Measurements from ENCODE around the gene KRT76. TPM values are rescaled to one million over a fixed set of nuclear protein-coding genes. Genes with fewer than 3 reads are reported as not detected.

Gene KRT76
- total RNA-seq, 1 donor from 2014 or later, result not detected

DNA sequence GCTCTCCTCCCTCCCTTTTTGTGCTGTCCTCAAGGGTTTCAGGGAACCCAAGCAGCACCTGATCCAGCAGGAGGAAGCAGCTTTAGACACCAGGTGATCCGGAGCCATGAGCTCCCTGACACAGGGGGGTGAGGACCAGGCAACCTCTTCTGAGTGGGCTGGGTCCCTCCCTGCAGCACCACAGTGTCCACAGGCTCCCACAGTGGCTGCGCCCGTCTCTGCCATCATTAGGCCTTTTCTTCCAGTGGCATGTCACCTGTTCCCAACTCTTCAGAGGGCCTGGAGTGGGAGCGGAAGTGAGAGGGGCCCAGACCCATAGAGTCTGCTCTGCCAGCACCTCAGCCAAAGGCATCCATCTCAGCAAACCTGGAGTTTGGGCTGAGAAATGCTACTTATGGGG is 421 bp upstream of the KRT76 start:
- DNase-seq (ENCODE audit: low read depth), result no peak
- Histone ChIP-seq H3K36me3 (ENCODE audit: control insufficient read depth, insufficient read depth, low read length) (no peaks in the 10 kb centered on the region), H3K27me3 (ENCODE audit: control insufficient read depth, insufficient read depth, low read length) (peaks cover 16% of the 10 kb centered on the region), H3K4me3 (ENCODE audit: low read depth, low read length) (no peak overlapping the region)
- no peak for FAIRE-seq
- TF ChIP-seq, protein P1, sequence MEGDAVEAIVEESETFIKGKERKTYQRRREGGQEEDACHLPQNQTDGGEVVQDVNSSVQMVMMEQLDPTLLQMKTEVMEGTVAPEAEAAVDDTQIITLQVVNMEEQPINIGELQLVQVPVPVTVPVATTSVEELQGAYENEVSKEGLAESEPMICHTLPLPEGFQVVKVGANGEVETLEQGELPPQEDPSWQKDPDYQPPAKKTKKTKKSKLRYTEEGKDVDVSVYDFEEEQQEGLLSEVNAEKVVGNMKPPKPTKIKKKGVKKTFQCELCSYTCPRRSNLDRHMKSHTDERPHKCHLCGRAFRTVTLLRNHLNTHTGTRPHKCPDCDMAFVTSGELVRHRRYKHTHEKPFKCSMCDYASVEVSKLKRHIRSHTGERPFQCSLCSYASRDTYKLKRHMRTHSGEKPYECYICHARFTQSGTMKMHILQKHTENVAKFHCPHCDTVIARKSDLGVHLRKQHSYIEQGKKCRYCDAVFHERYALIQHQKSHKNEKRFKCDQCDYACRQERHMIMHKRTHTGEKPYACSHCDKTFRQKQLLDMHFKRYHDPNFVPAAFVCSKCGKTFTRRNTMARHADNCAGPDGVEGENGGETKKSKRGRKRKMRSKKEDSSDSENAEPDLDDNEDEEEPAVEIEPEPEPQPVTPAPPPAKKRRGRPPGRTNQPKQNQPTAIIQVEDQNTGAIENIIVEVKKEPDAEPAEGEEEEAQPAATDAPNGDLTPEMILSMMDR (IDR thresholded peaks at IDR 0.05; ENCODE audit: insufficient read depth, low read length, severe bottlenecking), result no peak

GRCh38 chr12:52776435-52776834 is 710 bp downstream of the KRT76 start:
- DNase-seq (ENCODE audit: low read depth) (no peak), FAIRE-seq (no peak)
- Histone ChIP-seq H3K27me3 (ENCODE audit: control insufficient read depth, insufficient read depth, low read length) (peaks cover 13% of the 10 kb centered on the region), H3K4me3 (ENCODE audit: low read depth, low read length) (no peak overlapping the region), H3K36me3 (ENCODE audit: control insufficient read depth, insufficient read depth, low read length) (no peaks in the 10 kb centered on the region)
- TF ChIP-seq, protein P1 (IDR thresholded peaks at IDR 0.05; ENCODE audit: insufficient read depth, low read length, severe bottlenecking), result no peak

DNA sequence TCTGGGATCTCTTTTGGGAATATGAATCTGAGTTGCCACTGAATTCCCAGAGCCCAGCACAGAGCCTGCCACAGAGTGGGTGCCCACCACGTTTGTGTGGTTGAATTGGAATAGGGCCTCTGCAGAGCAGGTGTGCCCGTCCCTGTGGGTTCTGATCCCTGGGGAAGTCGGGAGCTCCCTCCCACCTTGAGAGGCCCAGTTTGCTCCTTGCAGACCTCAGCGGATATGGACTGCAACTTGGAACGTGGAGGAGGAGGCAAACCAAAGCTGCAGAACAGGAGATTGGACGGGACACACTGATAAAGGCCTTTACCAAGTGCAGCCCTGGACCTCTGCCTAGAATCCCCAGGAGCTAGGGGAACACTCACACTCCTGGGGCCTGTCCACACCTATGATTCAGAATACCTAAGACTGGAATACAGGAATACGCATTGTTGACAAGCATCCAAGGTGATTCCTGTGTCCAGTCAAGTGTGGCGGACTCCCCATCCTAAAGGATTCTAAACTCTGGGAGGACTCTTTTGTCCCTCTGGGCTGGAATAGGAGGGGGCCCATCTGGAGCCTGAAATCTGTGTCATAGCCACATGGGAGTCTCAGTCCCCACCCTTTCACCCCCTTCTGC is 2.4 kb downstream of the KRT76 start:
- peak; percentile 32 for FAIRE-seq
- no peak for DNase-seq (ENCODE audit: low read depth)
- TF ChIP-seq, protein P1 (IDR thresholded peaks at IDR 0.05; ENCODE audit: insufficient read depth, low read length, severe bottlenecking), result no peak
- Histone ChIP-seq H3K4me3 (ENCODE audit: low read depth, low read length) (no peak overlapping the region), H3K36me3 (ENCODE audit: control insufficient read depth, insufficient read depth, low read length) (no peaks in the 10 kb centered on the region), H3K27me3 (ENCODE audit: control insufficient read depth, insufficient read depth, low read length) (peaks cover 11% of the 10 kb centered on the region)

GRCh38 chr12:52772772-52773171 is 4.4 kb downstream of the KRT76 start:
- TF ChIP-seq, protein P1 (IDR thresholded peaks at IDR 0.05; ENCODE audit: insufficient read depth, low read length, severe bottlenecking), result no peak
- DNase-seq (ENCODE audit: low read depth) (no peak), FAIRE-seq (no peak)
- no peak overlapping the region for H3K4me3 ChIP-seq (ENCODE audit: low read depth, low read length)
- H3K27me3 ChIP-seq (ENCODE audit: control insufficient read depth, insufficient read depth, low read length), result peaks cover 11% of the 10 kb centered on the region
- H3K36me3 ChIP-seq (ENCODE audit: control insufficient read depth, insufficient read depth, low read length), result no peaks in the 10 kb centered on the region

- FAIRE-seq, result no peak
- peaks cover 11% of the 10 kb centered on the region for H3K27me3 ChIP-seq (ENCODE audit: control insufficient read depth, insufficient read depth, low read length)
- TF ChIP-seq, protein P1 (IDR thresholded peaks at IDR 0.05; ENCODE audit: insufficient read depth, low read length, severe bottlenecking), result no peak
- DNase-seq (ENCODE audit: low read depth), result no peak
- no peak overlapping the region for H3K4me3 ChIP-seq (ENCODE audit: low read depth, low read length)
- H3K36me3 ChIP-seq (ENCODE audit: control insufficient read depth, insufficient read depth, low read length), result no peaks in the 10 kb centered on the region
These were observed 5.0 kb downstream of the KRT76 start for GRCh38 chr12:52772188-52772587.

DNA sequence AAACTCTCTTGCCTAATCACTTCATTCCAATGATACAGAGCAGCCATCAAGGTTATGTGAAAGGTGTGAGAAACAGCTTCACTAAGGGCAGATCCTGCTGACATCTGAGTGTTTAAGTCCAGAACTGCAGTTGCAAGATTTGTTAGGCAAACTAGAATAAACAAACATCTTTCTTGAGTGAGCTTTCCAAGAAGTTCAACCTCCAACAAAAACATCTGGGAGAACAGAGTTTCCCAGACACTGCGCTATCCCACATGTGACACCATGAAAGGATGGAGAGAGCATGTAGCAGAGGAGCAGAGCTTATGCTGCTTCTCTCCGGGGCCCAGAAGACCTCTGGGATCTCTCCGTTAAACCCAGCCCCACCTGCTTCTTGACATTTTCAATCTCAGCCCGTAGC is 5.6 kb downstream of the KRT76 start:
- Histone ChIP-seq H3K36me3 (ENCODE audit: control insufficient read depth, insufficient read depth, low read length) (no peaks in the 10 kb centered on the region), H3K4me3 (ENCODE audit: low read depth, low read length) (no peak overlapping the region), H3K27me3 (ENCODE audit: control insufficient read depth, insufficient read depth, low read length) (peaks cover 11% of the 10 kb centered on the region)
- FAIRE-seq, result peak; percentile 18
- TF ChIP-seq, protein P1 (IDR thresholded peaks at IDR 0.05; ENCODE audit: insufficient read depth, low read length, severe bottlenecking), result no peak
- no peak for DNase-seq (ENCODE audit: low read depth)

Measured in bronchial epithelial cell (primary cell).